ENCODE results near the gene CDC14B. TPM values are rescaled to one million over a fixed set of nuclear protein-coding genes. Genes with fewer than 3 reads are reported as not detected.

Gene CDC14B
- total RNA-seq, 1 experiment from 2014 or later: 28.4 TPM

- no peaks in the 10 kb centered on the region for H3K27me3 ChIP-seq (ENCODE audit: insufficient read depth, low read length)
- Mint-ChIP-seq H3K4me3 (no peak overlapping the region), H3K27me3 (ENCODE audit: low read depth) (no peaks in the 10 kb centered on the region), H3K27ac (no peak overlapping the region), H3K4me1 (no peaks in the 10 kb centered on the region), H3K9me3 (no peaks in the 10 kb centered on the region), H3K36me3 (ENCODE audit: insufficient read depth in 1 of 3, low read depth in 3 of 3) (peaks cover 8 to 63% (median 51%) of the 10 kb centered on the region in 3 experiments)
- H3K18ac ChIP-seq (ENCODE audit: insufficient read length, low read depth, low read length): no peak overlapping the region
- no peak overlapping the region for H3K14ac ChIP-seq (ENCODE audit: insufficient read depth, low read length)
- no peak overlapping the region for H3K27ac ChIP-seq (ENCODE audit: insufficient read length, low read depth, low read length)
- H3K9ac ChIP-seq (ENCODE audit: extremely low read depth, insufficient read length, low read length): no peak overlapping the region
- no peak overlapping the region for H2AK5ac ChIP-seq (ENCODE audit: insufficient read length, low read length)
- H3K9me3 ChIP-seq (ENCODE audit: control insufficient read depth, low read depth, low read length): no peaks in the 10 kb centered on the region
- no peak overlapping the region for H2BK120ac ChIP-seq (ENCODE audit: low read depth, low read length, poor library complexity, severe bottlenecking)
- no peak overlapping the region for H3K4me2 ChIP-seq (ENCODE audit: insufficient read depth, insufficient read length, low read length)
- H4K91ac ChIP-seq (ENCODE audit: insufficient read length, low read depth, low read length): no peak overlapping the region
- no peak overlapping the region for H3T11ph ChIP-seq (ENCODE audit: low read length)
- H3K56ac ChIP-seq (ENCODE audit: insufficient read length, low read depth, low read length): no peak overlapping the region
- H2BK12ac ChIP-seq (ENCODE audit: insufficient read length, low read depth, low read length): no peak overlapping the region
- H3K4ac ChIP-seq (ENCODE audit: low read depth, low read length): no peak overlapping the region
- no peaks in the 10 kb centered on the region for H3K4me1 ChIP-seq (ENCODE audit: insufficient read depth, low read length)
- H2AFZ ChIP-seq (ENCODE audit: low read length): no peak overlapping the region
- TF ChIP-seq CTCF (conservative IDR thresholded peaks at IDR 0.05): no peak
- DNase-seq: no peak
- H2BK15ac ChIP-seq (ENCODE audit: low read depth, low read length): no peak overlapping the region
- no peak overlapping the region for H2BK5ac ChIP-seq (ENCODE audit: insufficient read length, low read length)
- H3K23me2 ChIP-seq (ENCODE audit: insufficient read length, low read depth, low read length, poor library complexity, severe bottlenecking): no peaks in the 10 kb centered on the region
- no peaks in the 10 kb centered on the region for H4K20me1 ChIP-seq (ENCODE audit: control insufficient read depth, insufficient read depth, insufficient read length)
- no peak overlapping the region for H4K5ac ChIP-seq (ENCODE audit: insufficient read length, low read depth, low read length)
- H4K8ac ChIP-seq (replicated peaks; ENCODE audit: insufficient read length, low read depth, low read length): no peak overlapping the region
- no peak overlapping the region for H2BK20ac ChIP-seq (ENCODE audit: low read depth, low read length, poor library complexity, severe bottlenecking)
- no CpG with 5 or more reads among the region's 1 CpG for WGBS (ENCODE audit: extremely low coverage, insufficient read length, low lambda C conversion rate)
- no peaks in the 10 kb centered on the region for H3K79me1 ChIP-seq (ENCODE audit: insufficient read depth, low read depth, low read length, poor library complexity, severe bottlenecking)
- H3K79me2 ChIP-seq (ENCODE audit: insufficient read depth, low read length): no peaks in the 10 kb centered on the region
- H3K23ac ChIP-seq (ENCODE audit: insufficient read length, low read depth, low read length): no peak overlapping the region
These were observed 132.6 kb downstream of the CDC14B start for GRCh38 chr9:96487029-96487396.
